ENCODE data around the gene NR2F6.

DNA sequence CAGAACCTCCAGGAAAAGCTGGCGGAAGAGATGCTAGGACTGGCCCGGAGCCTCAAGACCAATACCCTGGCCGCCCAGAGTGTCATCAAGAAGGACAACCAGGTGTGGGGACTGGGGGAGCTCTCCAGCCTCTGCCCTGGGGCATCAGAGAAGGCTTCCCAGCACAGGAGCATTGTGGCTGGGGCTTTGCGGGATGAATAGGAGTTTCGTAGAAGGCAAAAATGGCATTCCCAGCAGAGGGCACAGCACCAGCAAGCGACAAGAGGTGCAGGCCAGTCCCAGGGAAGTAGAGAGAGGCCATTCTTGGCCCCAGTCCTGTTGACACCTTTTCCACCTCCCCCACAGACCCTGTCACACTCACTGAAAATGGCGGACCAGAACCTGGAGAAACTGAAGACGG is 26.4 kb downstream of the NR2F6 start:
- TF ChIP-seq, protein P1, sequence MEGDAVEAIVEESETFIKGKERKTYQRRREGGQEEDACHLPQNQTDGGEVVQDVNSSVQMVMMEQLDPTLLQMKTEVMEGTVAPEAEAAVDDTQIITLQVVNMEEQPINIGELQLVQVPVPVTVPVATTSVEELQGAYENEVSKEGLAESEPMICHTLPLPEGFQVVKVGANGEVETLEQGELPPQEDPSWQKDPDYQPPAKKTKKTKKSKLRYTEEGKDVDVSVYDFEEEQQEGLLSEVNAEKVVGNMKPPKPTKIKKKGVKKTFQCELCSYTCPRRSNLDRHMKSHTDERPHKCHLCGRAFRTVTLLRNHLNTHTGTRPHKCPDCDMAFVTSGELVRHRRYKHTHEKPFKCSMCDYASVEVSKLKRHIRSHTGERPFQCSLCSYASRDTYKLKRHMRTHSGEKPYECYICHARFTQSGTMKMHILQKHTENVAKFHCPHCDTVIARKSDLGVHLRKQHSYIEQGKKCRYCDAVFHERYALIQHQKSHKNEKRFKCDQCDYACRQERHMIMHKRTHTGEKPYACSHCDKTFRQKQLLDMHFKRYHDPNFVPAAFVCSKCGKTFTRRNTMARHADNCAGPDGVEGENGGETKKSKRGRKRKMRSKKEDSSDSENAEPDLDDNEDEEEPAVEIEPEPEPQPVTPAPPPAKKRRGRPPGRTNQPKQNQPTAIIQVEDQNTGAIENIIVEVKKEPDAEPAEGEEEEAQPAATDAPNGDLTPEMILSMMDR (IDR thresholded peaks at IDR 0.05; ENCODE audit: low read length), result no peak
- TF ChIP-seq EZH2 (optimal IDR thresholded peaks at IDR 0.05; ENCODE audit: low read depth, low read length) (no peak), EZH2phosphoT487 (IDR thresholded peaks at IDR 0.05; ENCODE audit: low read length) (no peak)

Data from MM.1S (cell line).